ENCODE data around the gene FBF1. TPM values are rescaled to one million over a fixed set of nuclear protein-coding genes. Genes with fewer than 3 reads are reported as not detected.

FBF1 gene
- total and polyA plus RNA-seq, 9 of the 15 experiments (the other 6 are each of a cell fraction or from before 2014, with no cell fraction given): 0.46 to 14.9 (median 7.5) TPM

DNA sequence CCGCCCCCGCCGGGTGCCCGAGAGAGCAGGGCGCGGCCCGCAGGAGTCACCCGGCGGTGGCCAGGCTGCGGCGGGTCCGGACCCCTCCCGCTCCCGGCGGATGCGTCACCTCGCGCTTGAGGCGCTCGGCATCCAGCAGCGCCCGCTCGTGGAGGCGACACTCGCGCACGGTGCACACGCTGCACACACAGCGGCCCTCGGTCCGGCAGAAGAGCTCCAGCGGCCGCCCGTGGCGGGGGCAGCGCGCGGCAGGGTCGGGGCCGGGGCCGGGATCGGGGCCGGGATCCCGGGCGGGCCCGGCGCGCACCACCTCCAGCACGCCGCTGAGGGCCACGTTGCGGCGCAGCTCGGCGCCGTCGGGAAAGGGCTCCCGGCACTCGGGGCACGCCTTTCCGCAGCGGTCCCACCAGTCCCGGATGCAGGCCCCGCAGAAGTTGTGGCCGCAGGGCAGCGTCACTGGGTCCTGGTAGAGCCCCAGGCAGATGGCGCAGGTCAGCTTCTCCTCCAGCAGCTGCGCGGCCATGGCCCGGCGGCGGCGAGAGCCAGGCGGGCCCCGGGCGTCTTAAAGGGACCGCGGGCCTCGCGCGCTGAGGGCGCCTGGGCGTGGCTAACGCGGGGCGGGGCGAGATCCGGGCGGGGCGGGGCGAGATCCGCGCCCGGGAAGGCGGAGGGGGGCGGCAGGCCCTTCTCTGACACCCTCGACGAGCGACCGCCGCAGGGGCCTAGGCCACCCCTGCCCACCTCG, 44.3 kb downstream of the FBF1 start, which contains the start of gene TRIM65 (continued):
- TF ChIP-seq, protein P1, sequence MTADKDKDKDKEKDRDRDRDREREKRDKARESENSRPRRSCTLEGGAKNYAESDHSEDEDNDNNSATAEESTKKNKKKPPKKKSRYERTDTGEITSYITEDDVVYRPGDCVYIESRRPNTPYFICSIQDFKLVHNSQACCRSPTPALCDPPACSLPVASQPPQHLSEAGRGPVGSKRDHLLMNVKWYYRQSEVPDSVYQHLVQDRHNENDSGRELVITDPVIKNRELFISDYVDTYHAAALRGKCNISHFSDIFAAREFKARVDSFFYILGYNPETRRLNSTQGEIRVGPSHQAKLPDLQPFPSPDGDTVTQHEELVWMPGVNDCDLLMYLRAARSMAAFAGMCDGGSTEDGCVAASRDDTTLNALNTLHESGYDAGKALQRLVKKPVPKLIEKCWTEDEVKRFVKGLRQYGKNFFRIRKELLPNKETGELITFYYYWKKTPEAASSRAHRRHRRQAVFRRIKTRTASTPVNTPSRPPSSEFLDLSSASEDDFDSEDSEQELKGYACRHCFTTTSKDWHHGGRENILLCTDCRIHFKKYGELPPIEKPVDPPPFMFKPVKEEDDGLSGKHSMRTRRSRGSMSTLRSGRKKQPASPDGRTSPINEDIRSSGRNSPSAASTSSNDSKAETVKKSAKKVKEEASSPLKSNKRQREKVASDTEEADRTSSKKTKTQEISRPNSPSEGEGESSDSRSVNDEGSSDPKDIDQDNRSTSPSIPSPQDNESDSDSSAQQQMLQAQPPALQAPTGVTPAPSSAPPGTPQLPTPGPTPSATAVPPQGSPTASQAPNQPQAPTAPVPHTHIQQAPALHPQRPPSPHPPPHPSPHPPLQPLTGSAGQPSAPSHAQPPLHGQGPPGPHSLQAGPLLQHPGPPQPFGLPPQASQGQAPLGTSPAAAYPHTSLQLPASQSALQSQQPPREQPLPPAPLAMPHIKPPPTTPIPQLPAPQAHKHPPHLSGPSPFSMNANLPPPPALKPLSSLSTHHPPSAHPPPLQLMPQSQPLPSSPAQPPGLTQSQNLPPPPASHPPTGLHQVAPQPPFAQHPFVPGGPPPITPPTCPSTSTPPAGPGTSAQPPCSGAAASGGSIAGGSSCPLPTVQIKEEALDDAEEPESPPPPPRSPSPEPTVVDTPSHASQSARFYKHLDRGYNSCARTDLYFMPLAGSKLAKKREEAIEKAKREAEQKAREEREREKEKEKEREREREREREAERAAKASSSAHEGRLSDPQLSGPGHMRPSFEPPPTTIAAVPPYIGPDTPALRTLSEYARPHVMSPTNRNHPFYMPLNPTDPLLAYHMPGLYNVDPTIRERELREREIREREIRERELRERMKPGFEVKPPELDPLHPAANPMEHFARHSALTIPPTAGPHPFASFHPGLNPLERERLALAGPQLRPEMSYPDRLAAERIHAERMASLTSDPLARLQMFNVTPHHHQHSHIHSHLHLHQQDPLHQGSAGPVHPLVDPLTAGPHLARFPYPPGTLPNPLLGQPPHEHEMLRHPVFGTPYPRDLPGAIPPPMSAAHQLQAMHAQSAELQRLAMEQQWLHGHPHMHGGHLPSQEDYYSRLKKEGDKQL (CRISPR knock-in tag; IDR thresholded peaks at IDR 0.05; ENCODE audit: borderline replicate concordance): no peak; the same call in 1 of the 2 replicates
- TF ChIP-seq GATAD2B (IDR thresholded peaks at IDR 0.05; ENCODE audit: borderline replicate concordance): peak; percentile 98
- TF ChIP-seq ZNF23 (CRISPR knock-in tag; IDR thresholded peaks at IDR 0.05): no peak
- TF ChIP-seq KAT2B (IDR thresholded peaks at IDR 0.05; ENCODE audit: low read depth, low read length): no peak
- TF ChIP-seq POLR2H (tag; IDR thresholded peaks at IDR 0.05; ENCODE audit: low read depth): peak; percentile 61
- TF ChIP-seq, protein P2, sequence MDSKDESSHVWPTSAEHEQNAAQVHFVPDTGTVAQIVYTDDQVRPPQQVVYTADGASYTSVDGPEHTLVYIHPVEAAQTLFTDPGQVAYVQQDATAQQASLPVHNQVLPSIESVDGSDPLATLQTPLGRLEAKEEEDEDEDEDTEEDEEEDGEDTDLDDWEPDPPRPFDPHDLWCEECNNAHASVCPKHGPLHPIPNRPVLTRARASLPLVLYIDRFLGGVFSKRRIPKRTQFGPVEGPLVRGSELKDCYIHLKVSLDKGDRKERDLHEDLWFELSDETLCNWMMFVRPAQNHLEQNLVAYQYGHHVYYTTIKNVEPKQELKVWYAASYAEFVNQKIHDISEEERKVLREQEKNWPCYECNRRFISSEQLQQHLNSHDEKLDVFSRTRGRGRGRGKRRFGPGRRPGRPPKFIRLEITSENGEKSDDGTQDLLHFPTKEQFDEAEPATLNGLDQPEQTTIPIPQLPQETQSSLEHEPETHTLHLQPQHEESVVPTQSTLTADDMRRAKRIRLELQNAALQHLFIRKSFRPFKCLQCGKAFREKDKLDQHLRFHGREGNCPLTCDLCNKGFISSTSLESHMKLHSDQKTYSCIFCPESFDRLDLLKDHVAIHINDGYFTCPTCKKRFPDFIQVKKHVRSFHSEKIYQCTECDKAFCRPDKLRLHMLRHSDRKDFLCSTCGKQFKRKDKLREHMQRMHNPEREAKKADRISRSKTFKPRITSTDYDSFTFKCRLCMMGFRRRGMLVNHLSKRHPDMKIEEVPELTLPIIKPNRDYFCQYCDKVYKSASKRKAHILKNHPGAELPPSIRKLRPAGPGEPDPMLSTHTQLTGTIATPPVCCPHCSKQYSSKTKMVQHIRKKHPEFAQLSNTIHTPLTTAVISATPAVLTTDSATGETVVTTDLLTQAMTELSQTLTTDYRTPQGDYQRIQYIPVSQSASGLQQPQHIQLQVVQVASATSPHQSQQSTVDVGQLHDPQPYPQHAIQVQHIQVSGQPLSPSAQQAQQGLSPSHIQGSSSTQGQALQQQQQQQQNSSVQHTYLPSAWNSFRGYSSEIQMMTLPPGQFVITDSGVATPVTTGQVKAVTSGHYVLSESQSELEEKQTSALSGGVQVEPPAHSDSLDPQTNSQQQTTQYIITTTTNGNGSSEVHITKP (IDR thresholded peaks at IDR 0.05; ENCODE audit: partially characterized antibody): no peak
- TF ChIP-seq POLR2B (IDR thresholded peaks at IDR 0.05; ENCODE audit: low read depth, partially characterized antibody): no peak
- no peak for TF ChIP-seq ZZZ3 (IDR thresholded peaks at IDR 0.05)
- TF ChIP-seq, protein P3, sequence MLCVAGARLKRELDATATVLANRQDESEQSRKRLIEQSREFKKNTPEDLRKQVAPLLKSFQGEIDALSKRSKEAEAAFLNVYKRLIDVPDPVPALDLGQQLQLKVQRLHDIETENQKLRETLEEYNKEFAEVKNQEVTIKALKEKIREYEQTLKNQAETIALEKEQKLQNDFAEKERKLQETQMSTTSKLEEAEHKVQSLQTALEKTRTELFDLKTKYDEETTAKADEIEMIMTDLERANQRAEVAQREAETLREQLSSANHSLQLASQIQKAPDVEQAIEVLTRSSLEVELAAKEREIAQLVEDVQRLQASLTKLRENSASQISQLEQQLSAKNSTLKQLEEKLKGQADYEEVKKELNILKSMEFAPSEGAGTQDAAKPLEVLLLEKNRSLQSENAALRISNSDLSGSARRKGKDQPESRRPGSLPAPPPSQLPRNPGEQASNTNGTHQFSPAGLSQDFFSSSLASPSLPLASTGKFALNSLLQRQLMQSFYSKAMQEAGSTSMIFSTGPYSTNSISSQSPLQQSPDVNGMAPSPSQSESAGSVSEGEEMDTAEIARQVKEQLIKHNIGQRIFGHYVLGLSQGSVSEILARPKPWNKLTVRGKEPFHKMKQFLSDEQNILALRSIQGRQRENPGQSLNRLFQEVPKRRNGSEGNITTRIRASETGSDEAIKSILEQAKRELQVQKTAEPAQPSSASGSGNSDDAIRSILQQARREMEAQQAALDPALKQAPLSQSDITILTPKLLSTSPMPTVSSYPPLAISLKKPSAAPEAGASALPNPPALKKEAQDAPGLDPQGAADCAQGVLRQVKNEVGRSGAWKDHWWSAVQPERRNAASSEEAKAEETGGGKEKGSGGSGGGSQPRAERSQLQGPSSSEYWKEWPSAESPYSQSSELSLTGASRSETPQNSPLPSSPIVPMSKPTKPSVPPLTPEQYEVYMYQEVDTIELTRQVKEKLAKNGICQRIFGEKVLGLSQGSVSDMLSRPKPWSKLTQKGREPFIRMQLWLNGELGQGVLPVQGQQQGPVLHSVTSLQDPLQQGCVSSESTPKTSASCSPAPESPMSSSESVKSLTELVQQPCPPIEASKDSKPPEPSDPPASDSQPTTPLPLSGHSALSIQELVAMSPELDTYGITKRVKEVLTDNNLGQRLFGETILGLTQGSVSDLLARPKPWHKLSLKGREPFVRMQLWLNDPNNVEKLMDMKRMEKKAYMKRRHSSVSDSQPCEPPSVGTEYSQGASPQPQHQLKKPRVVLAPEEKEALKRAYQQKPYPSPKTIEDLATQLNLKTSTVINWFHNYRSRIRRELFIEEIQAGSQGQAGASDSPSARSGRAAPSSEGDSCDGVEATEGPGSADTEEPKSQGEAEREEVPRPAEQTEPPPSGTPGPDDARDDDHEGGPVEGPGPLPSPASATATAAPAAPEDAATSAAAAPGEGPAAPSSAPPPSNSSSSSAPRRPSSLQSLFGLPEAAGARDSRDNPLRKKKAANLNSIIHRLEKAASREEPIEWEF (CRISPR knock-in tag; IDR thresholded peaks at IDR 0.05): no peak
- TF ChIP-seq ZKSCAN1 (IDR thresholded peaks at IDR 0.05; ENCODE audit: low read depth, low read length): no peak
